Liver (tissue), 9 donors: Measurements from ENCODE around the gene MAML3. TPM values are rescaled to one million over a fixed set of nuclear protein-coding genes. Genes with fewer than 3 reads are reported as not detected.

ENCODE experiments used
- DNase-seq: peaks from one replicate; pipeline ENCODE4 v3.0.0-alpha.2; 2017; ENCODE audit warnings: low spot score
- H3K27ac ChIP-seq, 2 donors: one replicate each; pipeline ENCODE4 v1.7.0; 2013; ENCODE audit warnings: inconsistent platforms in 2 of 2, low read length in 2 of 2, control low read depth in 1 of 2, low read depth in 1 of 2, mild to moderate bottlenecking in 1 of 2
- H3K27me3 ChIP-seq, 4 donors: one replicate each; pipeline versions ENCODE4 v1.6.1 to v1.7.0; 2013; ENCODE audit warnings: low read length in 3 of 4, inconsistent platforms in 1 of 4, mild to moderate bottlenecking in 1 of 4, moderate library complexity in 1 of 4; ENCODE audit not compliant: control insufficient read depth in 4 of 4, insufficient read depth in 4 of 4
- H3K36me3 ChIP-seq, 4 donors: one replicate each; pipeline versions ENCODE4 v1.6.1 to v1.7.0; 2013; ENCODE audit warnings: low read length in 3 of 4, mild to moderate bottlenecking in 3 of 4, low read depth in 1 of 4, moderate library complexity in 1 of 4; ENCODE audit not compliant: control insufficient read depth in 4 of 4, insufficient read depth in 3 of 4
- H3K4me1 ChIP-seq, 4 donors: one replicate each; pipeline versions ENCODE4 v1.6.1 to v1.7.0; 2013; ENCODE audit warnings: low read length in 3 of 4, mild to moderate bottlenecking in 3 of 4, moderate library complexity in 1 of 4; ENCODE audit not compliant: control insufficient read depth in 4 of 4, insufficient read depth in 4 of 4
- H3K4me3 ChIP-seq, 3 donors: one replicate each; pipeline versions ENCODE4 v1.6.1 to v1.7.0; 2013; ENCODE audit warnings: low read length in 3 of 3, control low read depth in 1 of 3, low read depth in 1 of 3, mild to moderate bottlenecking in 1 of 3
- H3K9ac ChIP-seq, 2 donors: one replicate each; pipeline ENCODE4 v1.7.0; 2013; ENCODE audit warnings: low read length in 2 of 2, mild to moderate bottlenecking in 2 of 2, moderate library complexity in 2 of 2, control low read depth in 1 of 2, low read depth in 1 of 2
- H3K9me3 ChIP-seq, 4 donors: one replicate each; pipeline versions ENCODE4 v1.6.1 to v1.7.0; 2013; ENCODE audit warnings: low read length in 3 of 4; ENCODE audit not compliant: control insufficient read depth in 4 of 4
- EGR1 ChIP-seq, 2 donors: IDR thresholded peaks; 2 replicates each; pipeline ENCODE4 v1.6.1; 2016 to 2018; ENCODE audit warnings: antibody characterized with exemption in 2 of 2, low read depth in 2 of 2
- FOXA1 ChIP-seq: IDR thresholded peaks from 2 replicates; pipeline ENCODE4 v1.6.1; 2016; ENCODE audit warnings: antibody characterized with exemption
- GABPA ChIP-seq, 2 donors: IDR thresholded peaks in 1 of 2; conservative IDR thresholded peaks in 1 of 2; 2 replicates each; pipeline ENCODE4 v1.6.1; 2016; ENCODE audit warnings: antibody characterized with exemption in 2 of 2, mild to moderate bottlenecking in 1 of 2, moderate library complexity in 1 of 2
- HNF4A ChIP-seq, 2 donors: conservative IDR thresholded peaks; 2 replicates each; pipeline ENCODE4 v1.6.1; 2016; ENCODE audit warnings: antibody characterized with exemption in 2 of 2, mild to moderate bottlenecking in 2 of 2
- HNF4G ChIP-seq: IDR thresholded peaks from 2 replicates; pipeline ENCODE4 v1.6.1; 2016; ENCODE audit warnings: antibody characterized with exemption
- JUND ChIP-seq, 2 donors: IDR thresholded peaks; 2 replicates each; pipeline ENCODE4 v1.6.1; 2016; ENCODE audit warnings: antibody characterized with exemption in 2 of 2
- MAX ChIP-seq: IDR thresholded peaks from 2 replicates; pipeline ENCODE4 v1.6.1; 2016; ENCODE audit warnings: antibody characterized with exemption
- NR2F2 ChIP-seq: IDR thresholded peaks from 2 replicates; pipeline ENCODE4 v1.6.1; 2016; ENCODE audit warnings: antibody characterized with exemption
- RAD21 ChIP-seq, 2 donors: IDR thresholded peaks; 2 replicates each; pipeline ENCODE4 v1.6.1; 2016; ENCODE audit warnings: antibody characterized with exemption in 2 of 2, mild to moderate bottlenecking in 2 of 2
- REST ChIP-seq: IDR thresholded peaks from 2 replicates; pipeline ENCODE4 v1.6.1; 2016; ENCODE audit warnings: antibody characterized with exemption, mild to moderate bottlenecking
- RXRA ChIP-seq, 2 donors: IDR thresholded peaks; 2 replicates each; pipeline ENCODE4 v1.6.1; 2017 to 2018; ENCODE audit warnings: antibody characterized with exemption in 2 of 2, mild to moderate bottlenecking in 1 of 2
- SP1 ChIP-seq: IDR thresholded peaks from 2 replicates; pipeline ENCODE4 v1.6.1; 2018; ENCODE audit warnings: antibody characterized with exemption, mild to moderate bottlenecking
- TAF1 ChIP-seq: conservative IDR thresholded peaks from 2 replicates; pipeline ENCODE4 v1.6.1; 2016; ENCODE audit warnings: antibody characterized with exemption, mild to moderate bottlenecking
- YY1 ChIP-seq: IDR thresholded peaks from 2 replicates; pipeline ENCODE4 v1.6.1; 2016; ENCODE audit warnings: antibody characterized with exemption, mild to moderate bottlenecking
- WGBS: extraction: QIAGEN DNeasy Blood & Tissue Kit; methylation state at CpG from one replicate; pipeline ENCODE4 v1.1.7; 2013; 5-methylcytosine and 5-hydroxymethylcytosine counted together
- polyA plus RNA-seq, 2 donors: library from polyadenylated mRNA; stranded (reverse) in 1 of 2; unstranded in 1 of 2; fragments of 200-250 nt in 1 of 2; fragments of >200 nt in 1 of 2; fragmentation: Nextera tagmentation in 1 of 2; extraction: Ambion mirVana in 1 of 2; gene quantifications; one replicate each; pipeline versions ENCODE4 v1.2.1 to v1.2.3, GENCODE V29; 2013 to 2015
- total RNA-seq, 2 donors: library from RNA; depleted of rRNA; stranded (reverse); fragments of >200 nt; gene quantifications; one replicate each; pipeline ENCODE4 v1.2.3, GENCODE V29; 2014
- TF ChIP-seq, protein P1 (sequence below): IDR thresholded peaks from 2 replicates; pipeline ENCODE4 v1.6.1; 2016; ENCODE audit warnings: antibody characterized with exemption
- TF ChIP-seq, protein P2 (sequence below): fragments of 150-350 bp; IDR thresholded peaks from 2 replicates; pipeline ENCODE4 v1.5.1; 2017; ENCODE audit warnings: improper control_type of control experiment, low read depth, low read length; ENCODE audit not compliant: missing input control
- TF ChIP-seq, protein P3 (sequence below): IDR thresholded peaks from 2 replicates; pipeline ENCODE4 v1.6.1; 2016; ENCODE audit warnings: antibody characterized with exemption
- donor health status: healthy.
- donor health status: healthy.
- donor health status: healthy.
- donor health status: healthy.
- donor health status: healthy.

MAML3 gene
- total and polyA plus RNA-seq, 4 donors = 1.3 to 4.3 (median 2.7) TPM

DNA sequence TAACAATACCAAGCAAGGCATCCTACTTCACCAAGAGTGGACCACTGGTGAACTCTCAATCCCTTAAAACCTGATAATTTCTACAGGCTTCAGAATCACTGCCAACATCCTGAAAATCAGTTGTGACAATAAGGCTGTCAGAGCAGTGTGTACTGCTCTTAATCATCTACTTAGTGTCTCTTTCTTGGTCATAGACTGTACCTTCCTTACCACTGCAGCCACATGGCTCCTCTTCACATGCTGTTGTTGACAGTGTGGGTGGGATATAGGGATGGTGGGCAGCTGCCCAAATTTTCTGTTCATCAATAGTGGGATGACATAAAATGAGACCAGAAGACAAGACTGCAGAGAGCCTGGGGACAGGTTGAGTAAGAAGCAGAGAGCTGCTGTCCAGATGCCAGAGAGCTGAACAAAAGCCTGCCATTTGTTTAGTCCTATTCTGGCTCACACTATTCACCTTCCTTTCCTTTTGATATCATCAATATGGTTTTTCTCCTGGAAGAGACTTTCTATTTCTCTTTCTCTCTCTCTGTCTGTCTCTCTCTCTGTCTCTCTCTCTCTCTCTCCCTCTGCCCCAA lies 309.4 kb downstream of the MAML3 start:
- Histone ChIP-seq H3K9ac (no peak overlapping the region), H3K9me3 (no peaks in the 10 kb centered on the region), H3K4me3 (no peak overlapping the region), H3K27ac (peak overlapping the region in 1 of 2 donors; percentile 25), H3K36me3 (no peaks in the 10 kb centered on the region), H3K27me3 (no peaks in the 10 kb centered on the region), H3K4me1 (peaks cover 12 to 49% (median 32%) of the 10 kb centered on the region in 4 donors)
- no peak for TF ChIP-seq FOXA1
- TF ChIP-seq, protein P1, sequence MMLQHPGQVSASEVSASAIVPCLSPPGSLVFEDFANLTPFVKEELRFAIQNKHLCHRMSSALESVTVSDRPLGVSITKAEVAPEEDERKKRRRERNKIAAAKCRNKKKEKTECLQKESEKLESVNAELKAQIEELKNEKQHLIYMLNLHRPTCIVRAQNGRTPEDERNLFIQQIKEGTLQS = no peak
- no peak for TF ChIP-seq MAX
- TF ChIP-seq, protein P2, sequence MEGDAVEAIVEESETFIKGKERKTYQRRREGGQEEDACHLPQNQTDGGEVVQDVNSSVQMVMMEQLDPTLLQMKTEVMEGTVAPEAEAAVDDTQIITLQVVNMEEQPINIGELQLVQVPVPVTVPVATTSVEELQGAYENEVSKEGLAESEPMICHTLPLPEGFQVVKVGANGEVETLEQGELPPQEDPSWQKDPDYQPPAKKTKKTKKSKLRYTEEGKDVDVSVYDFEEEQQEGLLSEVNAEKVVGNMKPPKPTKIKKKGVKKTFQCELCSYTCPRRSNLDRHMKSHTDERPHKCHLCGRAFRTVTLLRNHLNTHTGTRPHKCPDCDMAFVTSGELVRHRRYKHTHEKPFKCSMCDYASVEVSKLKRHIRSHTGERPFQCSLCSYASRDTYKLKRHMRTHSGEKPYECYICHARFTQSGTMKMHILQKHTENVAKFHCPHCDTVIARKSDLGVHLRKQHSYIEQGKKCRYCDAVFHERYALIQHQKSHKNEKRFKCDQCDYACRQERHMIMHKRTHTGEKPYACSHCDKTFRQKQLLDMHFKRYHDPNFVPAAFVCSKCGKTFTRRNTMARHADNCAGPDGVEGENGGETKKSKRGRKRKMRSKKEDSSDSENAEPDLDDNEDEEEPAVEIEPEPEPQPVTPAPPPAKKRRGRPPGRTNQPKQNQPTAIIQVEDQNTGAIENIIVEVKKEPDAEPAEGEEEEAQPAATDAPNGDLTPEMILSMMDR = no peak
- TF ChIP-seq REST = peak; percentile 70
- no peak for TF ChIP-seq GABPA (IDR thresholded peaks at IDR 0.05 in 1 of 2, conservative IDR thresholded peaks at IDR 0.05 in 1 of 2)
- TF ChIP-seq, protein P3, sequence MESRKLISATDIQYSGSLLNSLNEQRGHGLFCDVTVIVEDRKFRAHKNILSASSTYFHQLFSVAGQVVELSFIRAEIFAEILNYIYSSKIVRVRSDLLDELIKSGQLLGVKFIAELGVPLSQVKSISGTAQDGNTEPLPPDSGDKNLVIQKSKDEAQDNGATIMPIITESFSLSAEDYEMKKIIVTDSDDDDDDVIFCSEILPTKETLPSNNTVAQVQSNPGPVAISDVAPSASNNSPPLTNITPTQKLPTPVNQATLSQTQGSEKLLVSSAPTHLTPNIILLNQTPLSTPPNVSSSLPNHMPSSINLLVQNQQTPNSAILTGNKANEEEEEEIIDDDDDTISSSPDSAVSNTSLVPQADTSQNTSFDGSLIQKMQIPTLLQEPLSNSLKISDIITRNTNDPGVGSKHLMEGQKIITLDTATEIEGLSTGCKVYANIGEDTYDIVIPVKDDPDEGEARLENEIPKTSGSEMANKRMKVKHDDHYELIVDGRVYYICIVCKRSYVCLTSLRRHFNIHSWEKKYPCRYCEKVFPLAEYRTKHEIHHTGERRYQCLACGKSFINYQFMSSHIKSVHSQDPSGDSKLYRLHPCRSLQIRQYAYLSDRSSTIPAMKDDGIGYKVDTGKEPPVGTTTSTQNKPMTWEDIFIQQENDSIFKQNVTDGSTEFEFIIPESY = no peak
- no peak for TF ChIP-seq SP1
- TF ChIP-seq HNF4G = no peak
- TF ChIP-seq YY1 = no peak
- no peak for TF ChIP-seq TAF1
- no peak for TF ChIP-seq EGR1 (IDR thresholded peaks at IDR 0.05; ENCODE audit: low read depth in 2 of 2)
- peak in 1 of 2 donors; percentile 6 for TF ChIP-seq HNF4A (conservative IDR thresholded peaks at IDR 0.05)
- no peak for TF ChIP-seq RAD21 (IDR thresholded peaks at IDR 0.05)
- DNase-seq = no peak

DNA sequence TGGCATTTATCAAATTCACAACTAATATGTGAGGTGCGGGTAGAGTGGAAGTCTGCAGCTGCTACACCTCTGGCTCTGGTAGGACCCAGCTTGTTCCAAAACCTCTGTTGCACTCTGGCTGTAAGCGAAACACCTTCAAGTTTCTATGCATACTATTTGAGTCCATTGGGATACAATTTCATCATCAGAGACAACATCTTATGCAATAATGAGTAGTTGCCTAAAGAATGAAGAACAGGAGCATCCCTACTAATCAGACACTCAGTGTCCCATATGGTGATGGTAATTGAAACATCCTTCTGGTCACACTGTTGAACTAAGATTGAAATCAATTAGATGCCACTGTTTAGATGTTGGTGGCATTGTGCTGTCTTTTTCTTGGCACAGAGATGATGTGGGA lies 309.9 kb downstream of the MAML3 start:
- no peaks in the 10 kb centered on the region for H3K27me3 ChIP-seq
- H3K9ac ChIP-seq = no peak overlapping the region
- peaks cover 12 to 49% (median 32%) of the 10 kb centered on the region in 4 donors for H3K4me1 ChIP-seq
- no peaks in the 10 kb centered on the region for H3K36me3 ChIP-seq
- no peak overlapping the region for H3K27ac ChIP-seq
- H3K4me3 ChIP-seq = no peak overlapping the region
- WGBS = 91% methylated on average over 2 of the region's 2 CpGs
- no peaks in the 10 kb centered on the region for H3K9me3 ChIP-seq
- DNase-seq = no peak
- TF ChIP-seq REST (no peak), YY1 (no peak), MAX (no peak), HNF4G (no peak), TAF1 (no peak), EGR1 (IDR thresholded peaks at IDR 0.05; ENCODE audit: low read depth in 2 of 2) (no peak), NR2F2 (no peak), JUND (IDR thresholded peaks at IDR 0.05) (no peak), FOXA1 (no peak), RXRA (IDR thresholded peaks at IDR 0.05) (peak in 1 of 2 donors; percentile 25), SP1 (no peak), HNF4A (conservative IDR thresholded peaks at IDR 0.05) (peak; percentile 35 to 37)
- TF ChIP-seq, protein P3 = no peak
